Umbilical cord (tissue), 2 donors: ENCODE measurements around the gene SLC25A12. TPM values are rescaled to one million over a fixed set of nuclear protein-coding genes. Genes with fewer than 3 reads are reported as not detected.
"Not testable (repeated sequence)": the region's sequence is repeated elsewhere in the genome, so short reads cannot be mapped to it uniquely, and the experiment has no call there.

Source experiments
- DNase-seq: peaks from one replicate; pipeline ENCODE4 v3.0.0-alpha.2; 2015; ENCODE audit warnings: low spot score
- total RNA-seq: library from RNA; depleted of rRNA; stranded (reverse); fragments of >200 nt; gene quantifications from one replicate; pipeline ENCODE4 v1.2.3, GENCODE V29; 2014; ENCODE audit warnings: low replicate concordance; ENCODE audit not compliant: insufficient read depth

SLC25A12 gene
- total RNA-seq, 1 donor from 2014 or later: 32.0 TPM

- no peak for DNase-seq
Observed at GRCh38 chr2:171792157-171792556, 101.9 kb downstream of the SLC25A12 start.

- no peak for DNase-seq
Observed at GRCh38 chr2:171791361-171791760, 102.7 kb downstream of the SLC25A12 start.

- no peak for DNase-seq
Observed at GRCh38 chr2:171789956-171790355, 104.1 kb downstream of the SLC25A12 start.

- no peak for DNase-seq
Observed at GRCh38 chr2:171788316-171788993, 105.6 kb downstream of the SLC25A12 start.

- DNase-seq: no peak
Observed at GRCh38 chr2:171787333-171788072, 106.5 kb downstream of the SLC25A12 start.

- DNase-seq: no peak
Observed at GRCh38 chr2:171785450-171785849, 108.6 kb downstream of the SLC25A12 start.

- no peak for DNase-seq
Observed at GRCh38 chr2:171778515-171778914, 115.5 kb downstream of the SLC25A12 start.

- not testable (repeated sequence) for DNase-seq
Observed at GRCh38 chr2:171774581-171774980, 119.5 kb downstream of the SLC25A12 start.

- DNase-seq: no peak
Observed at GRCh38 chr2:171772373-171772772, 121.7 kb downstream of the SLC25A12 start.

GRCh38 chr2:171771463-171771862, 122.6 kb downstream of the SLC25A12 start:
- no peak for DNase-seq

- no peak for DNase-seq
Observed at GRCh38 chr2:171763602-171764001, 130.4 kb downstream of the SLC25A12 start.

GRCh38 chr2:171762879-171763573, 131.0 kb downstream of the SLC25A12 start:
- no peak for DNase-seq

GRCh38 chr2:171761176-171761575, 132.9 kb downstream of the SLC25A12 start:
- not testable (repeated sequence) for DNase-seq

- DNase-seq: not testable (repeated sequence)
Observed at GRCh38 chr2:171758762-171759161, 135.3 kb downstream of the SLC25A12 start.

- no peak for DNase-seq
Observed at GRCh38 chr2:171754254-171754939, 139.6 kb downstream of the SLC25A12 start.

- no peak for DNase-seq
Observed at GRCh38 chr2:171747371-171747770, 146.7 kb downstream of the SLC25A12 start.

GRCh38 chr2:171745806-171746205, 148.2 kb downstream of the SLC25A12 start:
- DNase-seq: no peak

- no peak for DNase-seq
Observed at GRCh38 chr2:171745141-171745540, 148.9 kb downstream of the SLC25A12 start.

GRCh38 chr2:171742760-171743159, 151.3 kb downstream of the SLC25A12 start:
- no peak for DNase-seq

- no peak for DNase-seq
Observed at GRCh38 chr2:171741189-171741588, 152.9 kb downstream of the SLC25A12 start.

- DNase-seq: no peak
Observed at GRCh38 chr2:171735991-171736710, 157.9 kb downstream of the SLC25A12 start.
